HEK293 (cell line): ENCODE results near the gene SLC5A10.

Experiments
- BCL11A ChIP-seq: fragments of 450-650 bp; formaldehyde crosslinking; IDR thresholded peaks from 2 replicates; pipeline ENCODE4 v1.5.1; 2016; ENCODE audit warnings: low read depth, missing biosample characterization, missing genetic modification characterization
- CTCF ChIP-seq: fragments of 450-650 bp; formaldehyde crosslinking; IDR thresholded peaks from 2 replicates; pipeline ENCODE4 v1.5.1; 2016; ENCODE audit warnings: missing biosample characterization, missing genetic modification characterization
- FEZF1 ChIP-seq: fragments of 450-650 bp; formaldehyde crosslinking; IDR thresholded peaks from 2 replicates; pipeline ENCODE4 v1.5.1; 2016; ENCODE audit warnings: missing biosample characterization, missing genetic modification characterization
- SETDB1 ChIP-seq: IDR thresholded peaks from one replicate; pipeline ENCODE4 v1.6.1; 2017; ENCODE audit warnings: mild to moderate bottlenecking, low read length, moderate library complexity, mixed read lengths; ENCODE audit not compliant: insufficient read length
- ZNF266 ChIP-seq: fragments of 450-650 bp; formaldehyde crosslinking; IDR thresholded peaks from 2 replicates; pipeline ENCODE4 v1.5.1; 2016; ENCODE audit warnings: missing biosample characterization, missing genetic modification characterization, low read depth
- ZNF324 ChIP-seq: fragments of 450-650 bp; formaldehyde crosslinking; IDR thresholded peaks from 2 replicates; pipeline ENCODE4 v1.5.1; 2016; ENCODE audit warnings: missing biosample characterization, missing genetic modification characterization
- ZNF394 ChIP-seq: fragments of 450-650 bp; formaldehyde crosslinking; IDR thresholded peaks from 2 replicates; pipeline ENCODE4 v1.5.1; 2016; ENCODE audit warnings: missing biosample characterization, missing genetic modification characterization, mild to moderate bottlenecking, moderate library complexity, borderline replicate concordance
- ZNF530 ChIP-seq: fragments of 450-650 bp; formaldehyde crosslinking; IDR thresholded peaks from 2 replicates; pipeline ENCODE4 v1.5.1; 2016; ENCODE audit warnings: low read depth, missing biosample characterization, missing genetic modification characterization
- ZNF555 ChIP-seq: fragments of 450-650 bp; formaldehyde crosslinking; conservative IDR thresholded peaks from 2 replicates; pipeline ENCODE4 v1.5.1; 2017; ENCODE audit warnings: missing biosample characterization, mild to moderate bottlenecking, missing genetic modification characterization, inconsistent platforms
- ZNF660 ChIP-seq: fragments of 450-650 bp; IDR thresholded peaks from 2 replicates; pipeline ENCODE4 v1.5.1; 2018; ENCODE audit warnings: missing biosample characterization, mild to moderate bottlenecking, missing genetic modification characterization
- ZSCAN23 ChIP-seq: fragments of 450-650 bp; formaldehyde crosslinking; IDR thresholded peaks from 2 replicates; pipeline ENCODE4 v1.5.1; 2016; ENCODE audit warnings: missing biosample characterization, missing genetic modification characterization
- TF ChIP-seq, protein P1 (sequence below): fragments of 450-650 bp; formaldehyde crosslinking; conservative IDR thresholded peaks from 2 replicates; pipeline ENCODE4 v1.5.1; 2016; ENCODE audit warnings: low read depth, missing biosample characterization, missing genetic modification characterization
- TF ChIP-seq, protein P2 (sequence below): fragments of 450-650 bp; formaldehyde crosslinking; IDR thresholded peaks from 2 replicates; pipeline ENCODE4 v1.5.1; 2017; ENCODE audit warnings: missing biosample characterization, missing genetic modification characterization

DNA sequence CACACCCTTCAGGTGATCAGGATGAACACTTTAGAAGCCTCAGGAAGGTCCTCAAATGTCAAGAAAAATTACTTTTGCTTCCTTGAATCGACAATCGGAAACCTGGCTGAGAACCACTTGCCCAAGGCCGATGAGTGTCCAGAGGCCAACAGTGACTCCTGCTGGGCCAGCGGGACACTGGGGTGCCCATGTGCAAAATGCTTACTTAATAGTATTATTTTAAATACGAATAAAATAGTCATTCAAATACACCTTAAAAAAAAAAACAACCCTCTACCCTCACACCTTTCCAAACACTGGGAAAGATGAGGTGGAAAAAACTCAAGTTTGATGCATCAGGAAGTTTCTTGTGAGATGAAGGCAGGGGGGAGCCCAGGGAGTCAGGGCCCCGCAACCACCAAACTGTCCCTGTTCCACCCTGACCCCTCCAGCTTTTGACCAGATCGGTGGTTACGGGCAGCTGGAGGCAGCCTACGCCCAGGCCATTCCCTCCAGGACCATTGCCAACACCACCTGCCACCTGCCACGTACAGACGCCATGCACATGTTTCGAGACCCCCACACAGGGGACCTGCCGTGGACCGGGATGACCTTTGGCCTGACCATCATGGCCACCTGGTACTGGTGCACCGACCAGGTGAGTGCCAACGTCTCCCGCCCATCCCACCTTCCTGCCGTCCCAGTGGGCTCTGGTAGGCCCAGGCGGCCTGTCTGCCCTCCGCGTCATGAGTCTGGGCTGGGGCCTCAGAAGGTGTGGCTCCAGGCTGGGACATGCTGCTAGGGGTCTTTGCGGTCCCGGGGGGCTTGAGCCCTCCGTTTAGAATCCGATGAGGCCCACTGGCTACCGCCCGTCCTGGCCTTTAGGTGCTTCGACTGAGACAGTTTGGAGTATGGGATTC is 18.9 kb downstream of the SLC5A10 start:
- TF ChIP-seq BCL11A (tag by site-specific recombination) (no peak), ZNF530 (tag by site-specific recombination) (no peak), SETDB1 (no peak), ZNF660 (tag by site-specific recombination) (no peak), ZNF324 (tag by site-specific recombination) (no peak), ZNF266 (no peak), CTCF (tag by site-specific recombination) (no peak), FEZF1 (tag by site-specific recombination) (no peak), ZNF555 (tag by site-specific recombination) (no peak), ZNF394 (no peak), ZSCAN23 (tag by site-specific recombination) (no peak)
- TF ChIP-seq, protein P1, sequence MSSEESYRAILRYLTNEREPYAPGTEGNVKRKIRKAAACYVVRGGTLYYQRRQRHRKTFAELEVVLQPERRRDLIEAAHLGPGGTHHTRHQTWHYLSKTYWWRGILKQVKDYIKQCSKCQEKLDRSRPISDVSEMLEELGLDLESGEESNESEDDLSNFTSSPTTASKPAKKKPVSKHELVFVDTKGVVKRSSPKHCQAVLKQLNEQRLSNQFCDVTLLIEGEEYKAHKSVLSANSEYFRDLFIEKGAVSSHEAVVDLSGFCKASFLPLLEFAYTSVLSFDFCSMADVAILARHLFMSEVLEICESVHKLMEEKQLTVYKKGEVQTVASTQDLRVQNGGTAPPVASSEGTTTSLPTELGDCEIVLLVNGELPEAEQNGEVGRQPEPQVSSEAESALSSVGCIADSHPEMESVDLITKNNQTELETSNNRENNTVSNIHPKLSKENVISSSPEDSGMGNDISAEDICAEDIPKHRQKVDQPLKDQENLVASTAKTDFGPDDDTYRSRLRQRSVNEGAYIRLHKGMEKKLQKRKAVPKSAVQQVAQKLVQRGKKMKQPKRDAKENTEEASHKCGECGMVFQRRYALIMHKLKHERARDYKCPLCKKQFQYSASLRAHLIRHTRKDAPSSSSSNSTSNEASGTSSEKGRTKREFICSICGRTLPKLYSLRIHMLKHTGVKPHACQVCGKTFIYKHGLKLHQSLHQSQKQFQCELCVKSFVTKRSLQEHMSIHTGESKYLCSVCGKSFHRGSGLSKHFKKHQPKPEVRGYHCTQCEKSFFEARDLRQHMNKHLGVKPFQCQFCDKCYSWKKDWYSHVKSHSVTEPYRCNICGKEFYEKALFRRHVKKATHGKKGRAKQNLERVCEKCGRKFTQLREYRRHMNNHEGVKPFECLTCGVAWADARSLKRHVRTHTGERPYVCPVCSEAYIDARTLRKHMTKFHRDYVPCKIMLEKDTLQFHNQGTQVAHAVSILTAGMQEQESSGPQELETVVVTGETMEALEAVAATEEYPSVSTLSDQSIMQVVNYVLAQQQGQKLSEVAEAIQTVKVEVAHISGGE (tag by site-specific recombination), result no peak
- TF ChIP-seq, protein P2, sequence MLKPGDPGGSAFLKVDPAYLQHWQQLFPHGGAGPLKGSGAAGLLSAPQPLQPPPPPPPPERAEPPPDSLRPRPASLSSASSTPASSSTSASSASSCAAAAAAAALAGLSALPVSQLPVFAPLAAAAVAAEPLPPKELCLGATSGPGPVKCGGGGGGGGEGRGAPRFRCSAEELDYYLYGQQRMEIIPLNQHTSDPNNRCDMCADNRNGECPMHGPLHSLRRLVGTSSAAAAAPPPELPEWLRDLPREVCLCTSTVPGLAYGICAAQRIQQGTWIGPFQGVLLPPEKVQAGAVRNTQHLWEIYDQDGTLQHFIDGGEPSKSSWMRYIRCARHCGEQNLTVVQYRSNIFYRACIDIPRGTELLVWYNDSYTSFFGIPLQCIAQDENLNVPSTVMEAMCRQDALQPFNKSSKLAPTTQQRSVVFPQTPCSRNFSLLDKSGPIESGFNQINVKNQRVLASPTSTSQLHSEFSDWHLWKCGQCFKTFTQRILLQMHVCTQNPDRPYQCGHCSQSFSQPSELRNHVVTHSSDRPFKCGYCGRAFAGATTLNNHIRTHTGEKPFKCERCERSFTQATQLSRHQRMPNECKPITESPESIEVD (tag by site-specific recombination), result no peak
